Activated CD4-positive, alpha-beta T cell treated with anti-CD3 and anti-CD28 coated beads, Interleukin-2, amount 50 U/mL, for 1 hour (primary cell): ENCODE data around the gene ZNF316.
A peak's percentile ranks its signal among the peaks of the same experiment; 100 is the strongest.
"Not testable (repeated sequence)": the region's sequence is repeated elsewhere in the genome, so short reads cannot be mapped to it uniquely, and the experiment has no call there.

Experiments
- DNase-seq: peaks from one replicate; pipeline ENCODE4 v3.0.0-alpha.2; 2020

Gene ZNF316

GRCh38 chr7:6622134-6622710, 14.9 kb upstream of the ZNF316 start:
- no peak for DNase-seq

- no peak for DNase-seq
Measured at GRCh38 chr7:6623589-6624245, 13.4 kb upstream of the ZNF316 start.

GRCh38 chr7:6624246-6624611, 12.9 kb upstream of the ZNF316 start:
- DNase-seq, result no peak

- DNase-seq, result no peak
Measured at GRCh38 chr7:6628045-6628444, 9.1 kb upstream of the ZNF316 start.

- no peak for DNase-seq
Measured at GRCh38 chr7:6630007-6630849, 6.9 kb upstream of the ZNF316 start.

GRCh38 chr7:6631605-6632004, 5.5 kb upstream of the ZNF316 start:
- no peak for DNase-seq

GRCh38 chr7:6634021-6634420, 3.1 kb upstream of the ZNF316 start:
- no peak for DNase-seq

GRCh38 chr7:6634971-6635370, 2.1 kb upstream of the ZNF316 start:
- not testable (repeated sequence) for DNase-seq

- DNase-seq, result peak; percentile 31
Measured at GRCh38 chr7:6637544-6638229, 569 bp downstream of the ZNF316 start.

GRCh38 chr7:6639032-6639431, 1.9 kb downstream of the ZNF316 start:
- no peak for DNase-seq

- no peak for DNase-seq
Measured at GRCh38 chr7:6639627-6640026, 2.5 kb downstream of the ZNF316 start.

- DNase-seq, result no peak
Measured at GRCh38 chr7:6640246-6640721, 3.2 kb downstream of the ZNF316 start.

- DNase-seq, result no peak
Measured at GRCh38 chr7:6641305-6642035, 4.4 kb downstream of the ZNF316 start.

GRCh38 chr7:6642239-6642839, 5.2 kb downstream of the ZNF316 start:
- no peak for DNase-seq

- no peak for DNase-seq
Measured at GRCh38 chr7:6642861-6643640, 5.9 kb downstream of the ZNF316 start.

GRCh38 chr7:6643915-6644625, 7.0 kb downstream of the ZNF316 start:
- DNase-seq, result no peak

- DNase-seq, result no peak
Measured at GRCh38 chr7:6644728-6645127, 7.6 kb downstream of the ZNF316 start.

- no peak for DNase-seq
Measured at GRCh38 chr7:6646465-6646864, 9.3 kb downstream of the ZNF316 start.

GRCh38 chr7:6647080-6647479, 10.0 kb downstream of the ZNF316 start:
- no peak for DNase-seq

- no peak for DNase-seq
Measured at GRCh38 chr7:6647541-6647940, 10.4 kb downstream of the ZNF316 start.
